Esophagus squamous epithelium (tissue), 5 donors: ENCODE measurements around the gene HYAL3. TPM values are rescaled to one million over a fixed set of nuclear protein-coding genes. Genes with fewer than 3 reads are reported as not detected.

Experiments used
- DNase-seq: peaks from one replicate; lab custom pipeline; 2025; lab: John Stamatoyannopoulos, UW
- H3K27ac ChIP-seq, 4 donors: fragments of 200-600 bp; sonication (generic); one replicate each; pipeline ENCODE4 v1.5.1; 2016 to 2019; ENCODE audit warnings: mild to moderate bottlenecking in 1 of 4
- H3K27me3 ChIP-seq, 4 donors: fragments of 200-600 bp; sonication (generic); 1 replicate in 3 of 4; 2 replicates in 1 of 4; pipeline versions ENCODE4 v1.5.1 to v1.6.0; 2017 to 2021; ENCODE audit warnings: antibody characterized with exemption in 1 of 4
- H3K36me3 ChIP-seq, 3 donors: fragments of 200-600 bp; sonication (generic); one replicate each; pipeline ENCODE4 v1.5.1; 2016 to 2019
- H3K4me1 ChIP-seq, 3 donors: fragments of 200-600 bp; sonication (generic); one replicate each; pipeline ENCODE4 v1.5.1; 2017 to 2019
- H3K4me3 ChIP-seq, 4 donors: fragments of 200-600 bp; sonication (generic); 1 replicate in 3 of 4; 2 replicates in 1 of 4; pipeline ENCODE4 v1.5.1; 2016 to 2019; ENCODE audit warnings: mild to moderate bottlenecking in 2 of 4, moderate library complexity in 1 of 4
- H3K9me3 ChIP-seq, 3 donors: fragments of 200-600 bp; sonication (generic); one replicate each; pipeline ENCODE4 v1.5.1; 2016 to 2019
- CTCF ChIP-seq, 6 experiments: fragments of 450-650 bp in 4 of 6; fragments of 200-600 bp in 2 of 6; sonication (generic) in 2 of 6; IDR thresholded peaks; one replicate each; pipeline ENCODE4 v1.5.1; 2016 to 2019; ENCODE audit warnings: antibody characterized with exemption in 6 of 6, mild to moderate bottlenecking in 4 of 6, moderate library complexity in 4 of 6
- POLR2A ChIP-seq, 4 donors: fragments of 450-650 bp; IDR thresholded peaks; one replicate each; pipeline ENCODE4 v1.6.1; 2017; ENCODE audit warnings: antibody characterized with exemption in 4 of 4, mild to moderate bottlenecking in 4 of 4, moderate library complexity in 3 of 4
- WGBS, 2 donors: methylation state at CpG; one replicate each; pipeline ENCODE4 v1.1.5; 2018; 5-methylcytosine and 5-hydroxymethylcytosine counted together
- intact Hi-C: fragments of 100-400 bp; cut with DNase I; formaldehyde crosslinking; loops from one replicate; pipeline ENCODE4 v1.15.0; 2022
- total RNA-seq, 4 donors: library from RNA; depleted of rRNA; stranded (reverse); fragments of >200 nt; gene quantifications; one replicate each; pipeline ENCODE4 v1.1.0, GENCODE V29; 2016
- donor health status: DM: yes; HTN: yes; CAD: no.

HYAL3 gene
- total RNA-seq, 4 donors from 2014 or later: 5.3 to 7.9 (median 5.8) TPM

GRCh38 chr3:50304601-50305000, 5.4 kb upstream of the HYAL3 start:
- Histone ChIP-seq H3K9me3 (peaks cover 0 to 5% (median 0%) of the 10 kb centered on the region in 3 donors), H3K4me3 (no peak overlapping the region), H3K4me1 (peaks cover 24 to 53% (median 27%) of the 10 kb centered on the region in 3 donors), H3K27ac (peak overlapping the region in 1 of 4 donors; percentile 16), H3K27me3 (no peaks in the 10 kb centered on the region), H3K36me3 (no peaks in the 10 kb centered on the region)
- no peak for DNase-seq
- intact Hi-C loops: no loop called here
- TF ChIP-seq POLR2A (IDR thresholded peaks at IDR 0.05): no peak
- TF ChIP-seq CTCF (IDR thresholded peaks at IDR 0.05): no peak

- Histone ChIP-seq H3K27me3 (no peaks in the 10 kb centered on the region), H3K4me3 (peak within 1 kb of the TSS in 2 of 4 donors; percentile 19 to 53), H3K36me3 (no peaks in the 10 kb centered on the region), H3K27ac (peak within 1 kb of the TSS; percentile 44 to 94 (median 82)), H3K9me3 (peaks cover 0 to under 1% (median 0%) of the 10 kb centered on the region in 3 donors), H3K4me1 (peaks cover 30 to 58% (median 33%) of the 10 kb centered on the region in 3 donors)
- no peak for TF ChIP-seq POLR2A (IDR thresholded peaks at IDR 0.05)
- TF ChIP-seq CTCF (IDR thresholded peaks at IDR 0.05): peak in 1 of 6 experiments; percentile 25
- 62 to 82% methylated on average over 3 to 7 of the region's 14 CpGs for WGBS, 2 donors
- intact Hi-C loops: no loop called here
- no peak for DNase-seq
Observed at GRCh38 chr3:50303013-50303815, 4.0 kb upstream of the HYAL3 start, which contains the start of gene HYAL1. TSS of gene HYAL1 (minus strand) at chr3:50303574. CDS start at chr3:50302956, 618 bp downstream.

GRCh38 chr3:50302095-50303012, 3.1 kb upstream of the HYAL3 start:
- TF ChIP-seq CTCF (IDR thresholded peaks at IDR 0.05) (no peak), POLR2A (IDR thresholded peaks at IDR 0.05) (no peak)
- no peak for DNase-seq
- Histone ChIP-seq H3K4me3 (peak overlapping the region in 2 of 4 donors; percentile 19 to 53), H3K4me1 (peaks cover 34 to 66% (median 38%) of the 10 kb centered on the region in 3 donors), H3K36me3 (peaks cover 0 to under 1% (median 0%) of the 10 kb centered on the region in 3 donors), H3K27me3 (no peaks in the 10 kb centered on the region), H3K27ac (peak overlapping the region; percentile 44 to 94 (median 82)), H3K9me3 (no peaks in the 10 kb centered on the region)
- WGBS, 2 donors: 71 to 78% methylated on average over 5 to 12 of the region's 32 CpGs
- intact Hi-C loops: no loop called here

- H3K9me3 ChIP-seq: no peaks in the 10 kb centered on the region
- peak overlapping the region in 2 of 4 donors; percentile 68 to 72 for H3K4me3 ChIP-seq
- no peak for DNase-seq
- intact Hi-C loops: no loop called here
- no peak for TF ChIP-seq POLR2A (IDR thresholded peaks at IDR 0.05)
- no peak for TF ChIP-seq CTCF (IDR thresholded peaks at IDR 0.05)
- H3K36me3 ChIP-seq: peaks cover 0 to 13% (median 0%) of the 10 kb centered on the region in 3 donors
- peaks cover 34 to 66% (median 38%) of the 10 kb centered on the region in 3 donors for H3K4me1 ChIP-seq
- H3K27me3 ChIP-seq: no peaks in the 10 kb centered on the region
- 84 to 100% methylated on average over 4 to 5 of the region's 6 CpGs for WGBS, 2 donors
- peak overlapping the region; percentile 89 to 94 (median 91) for H3K27ac ChIP-seq
Observed at GRCh38 chr3:50300681-50301254, 1.6 kb upstream of the HYAL3 start.
